Measurements from ENCODE around the gene DOCK2.

DNA sequence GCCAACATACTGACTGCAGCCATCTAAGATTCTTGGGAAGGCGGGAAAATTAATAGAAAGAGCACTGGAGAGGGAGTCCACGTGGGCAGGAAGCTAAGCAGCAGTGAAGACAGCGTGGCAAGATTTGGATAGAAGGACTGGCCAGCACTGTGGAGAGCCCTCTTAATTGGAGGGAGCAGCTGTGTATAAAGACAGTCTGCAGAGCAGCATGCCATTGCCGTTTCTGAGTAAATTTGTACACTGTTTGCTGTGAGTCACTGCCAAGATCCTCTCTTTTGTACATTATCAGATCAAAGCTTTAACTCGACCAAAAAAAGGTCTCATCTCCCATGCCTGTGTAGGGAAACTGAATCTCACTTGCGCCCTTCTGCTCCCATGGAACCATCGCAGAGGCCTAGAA is 297.9 kb downstream of the DOCK2 start:
- TF ChIP-seq EZH2 (IDR thresholded peaks at IDR 0.05; ENCODE audit: borderline replicate concordance, low read depth, low read length, severe bottlenecking): no peak
- no peak for TF ChIP-seq CTCF (IDR thresholded peaks at IDR 0.05; ENCODE audit: extremely low read depth in 1 of 2, insufficient read depth in 1 of 2, low read depth in 1 of 2, low read length in 2 of 2)
- no peak for TF ChIP-seq POLR2A (IDR thresholded peaks at IDR 0.05; ENCODE audit: low read depth, low read length)
- no peak for TF ChIP-seq GATA2 (IDR thresholded peaks at IDR 0.05; ENCODE audit: insufficient read depth, insufficient read length, low read depth, low read length)
- TF ChIP-seq MYC (IDR thresholded peaks at IDR 0.05; ENCODE audit: low read depth, low read length): no peak
- TF ChIP-seq, protein P1, sequence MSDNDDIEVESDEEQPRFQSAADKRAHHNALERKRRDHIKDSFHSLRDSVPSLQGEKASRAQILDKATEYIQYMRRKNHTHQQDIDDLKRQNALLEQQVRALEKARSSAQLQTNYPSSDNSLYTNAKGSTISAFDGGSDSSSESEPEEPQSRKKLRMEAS (IDR thresholded peaks at IDR 0.05; ENCODE audit: insufficient read depth, insufficient read length): no peak
